GM18517 (cell line): ENCODE data around the gene SHISA9.
"Not testable (repeated sequence)": the region's sequence is repeated elsewhere in the genome, so short reads cannot be mapped to it uniquely, and the experiment has no call there.

Experiments
- ATAC-seq: cut with Tn5 transposase; IDR thresholded peaks from one replicate; pipeline ENCODE4 v1.9.1; 2021; ENCODE audit warnings: mild to moderate bottlenecking, moderate library complexity; ENCODE audit not compliant: unreplicated experiment

The SHISA9 gene

DNA sequence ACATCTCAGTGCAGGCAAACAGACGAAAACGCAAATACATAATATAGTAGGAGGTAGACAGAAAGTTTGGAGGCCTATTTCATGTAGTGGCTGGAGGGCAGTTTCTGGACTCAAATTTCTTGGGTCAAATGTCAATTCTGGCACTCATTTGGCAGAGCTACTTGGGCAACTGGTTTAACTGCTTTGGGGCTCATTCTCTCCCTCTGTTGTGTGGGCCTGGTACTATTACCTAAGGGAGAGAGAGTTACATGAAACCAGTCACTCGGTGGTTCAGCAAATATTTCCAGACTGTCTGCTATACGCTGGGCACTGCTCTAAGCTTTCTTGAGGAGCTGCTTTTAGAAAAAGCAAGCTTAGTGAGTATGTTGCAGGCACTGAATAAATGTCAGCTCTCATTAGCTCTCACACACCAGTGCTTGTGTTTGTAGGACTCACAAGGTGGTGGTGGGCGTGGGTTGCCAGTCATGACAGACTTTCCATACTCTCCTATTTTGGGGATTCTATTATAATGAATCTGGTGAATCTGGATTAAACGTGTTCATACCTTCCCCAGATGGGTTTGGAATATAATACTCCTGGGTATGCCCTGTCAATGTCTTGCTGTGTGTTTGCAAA, 1.8 kb upstream of the SHISA9 start:
- no peak for ATAC-seq

DNA sequence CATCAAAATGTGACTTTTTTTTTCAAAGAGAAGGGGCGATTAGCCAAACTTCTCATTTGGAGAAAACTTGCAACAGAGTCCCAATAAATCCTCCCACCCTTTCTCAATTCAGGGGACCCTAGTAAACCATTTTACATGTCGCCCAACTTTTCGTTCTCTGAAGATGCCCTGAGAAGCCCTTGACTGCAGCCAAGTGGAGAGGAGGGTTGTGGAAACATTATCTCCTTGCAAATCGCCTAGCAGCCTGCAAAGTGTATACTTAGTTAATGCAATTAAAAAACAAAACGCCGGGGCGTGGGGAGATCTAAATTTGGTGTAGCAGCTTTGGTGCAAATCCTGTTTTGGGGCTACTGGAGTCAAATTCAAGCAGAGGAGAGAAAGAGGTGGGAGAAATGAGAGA, 1.2 kb upstream of the SHISA9 start:
- ATAC-seq: no peak

DNA sequence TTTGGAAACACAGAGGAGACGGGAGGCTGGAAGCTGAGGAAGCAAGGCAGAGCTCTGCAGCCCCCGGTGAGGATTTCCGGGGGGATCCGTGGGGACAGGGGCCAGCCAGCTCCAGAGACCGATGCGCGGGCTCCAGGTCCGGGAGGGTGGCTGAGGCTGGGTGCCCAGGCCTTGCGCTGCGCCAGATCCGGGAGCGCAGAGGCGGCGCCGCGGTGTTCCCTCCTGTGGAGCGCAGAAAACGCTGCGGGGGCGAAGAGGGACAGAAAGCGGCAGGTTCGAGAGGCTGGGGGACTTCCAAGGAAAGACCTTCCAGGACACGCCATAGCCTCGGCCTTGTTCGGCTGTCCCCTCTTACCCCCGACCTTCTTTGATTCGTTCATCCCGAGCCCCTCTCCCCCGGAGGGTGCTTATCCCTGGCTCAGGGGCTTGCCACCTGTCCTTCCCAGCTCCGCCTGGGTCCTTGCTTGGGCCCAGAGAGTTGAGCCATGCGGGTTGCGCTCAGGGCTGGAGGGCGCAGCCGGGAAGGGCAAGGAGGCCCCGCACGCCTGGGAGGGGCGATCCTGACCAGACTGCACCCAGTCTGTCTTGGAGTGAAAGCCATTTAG, 697 bp upstream of the SHISA9 start:
- ATAC-seq: no peak

DNA sequence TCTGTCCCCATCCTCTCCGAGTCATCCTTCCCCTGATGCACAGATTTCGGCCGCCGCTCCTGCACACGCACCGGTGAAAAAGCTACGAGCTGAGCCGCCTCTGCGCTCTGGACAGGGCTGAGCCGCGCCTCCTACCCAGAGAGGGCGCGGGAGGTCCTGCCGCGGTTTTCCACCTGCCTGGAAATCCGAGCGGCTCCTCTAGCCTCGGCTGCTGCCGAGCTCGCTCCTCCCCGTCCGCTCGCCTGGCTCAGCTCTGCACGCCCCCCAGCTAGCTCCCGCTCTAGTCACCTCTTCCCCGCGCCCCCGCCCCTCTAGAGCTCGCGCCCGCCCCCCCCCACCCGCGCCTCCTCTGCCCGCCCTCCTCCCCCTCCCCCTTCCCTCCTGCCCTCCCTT, 198 bp upstream of the SHISA9 start:
- ATAC-seq: no peak

DNA sequence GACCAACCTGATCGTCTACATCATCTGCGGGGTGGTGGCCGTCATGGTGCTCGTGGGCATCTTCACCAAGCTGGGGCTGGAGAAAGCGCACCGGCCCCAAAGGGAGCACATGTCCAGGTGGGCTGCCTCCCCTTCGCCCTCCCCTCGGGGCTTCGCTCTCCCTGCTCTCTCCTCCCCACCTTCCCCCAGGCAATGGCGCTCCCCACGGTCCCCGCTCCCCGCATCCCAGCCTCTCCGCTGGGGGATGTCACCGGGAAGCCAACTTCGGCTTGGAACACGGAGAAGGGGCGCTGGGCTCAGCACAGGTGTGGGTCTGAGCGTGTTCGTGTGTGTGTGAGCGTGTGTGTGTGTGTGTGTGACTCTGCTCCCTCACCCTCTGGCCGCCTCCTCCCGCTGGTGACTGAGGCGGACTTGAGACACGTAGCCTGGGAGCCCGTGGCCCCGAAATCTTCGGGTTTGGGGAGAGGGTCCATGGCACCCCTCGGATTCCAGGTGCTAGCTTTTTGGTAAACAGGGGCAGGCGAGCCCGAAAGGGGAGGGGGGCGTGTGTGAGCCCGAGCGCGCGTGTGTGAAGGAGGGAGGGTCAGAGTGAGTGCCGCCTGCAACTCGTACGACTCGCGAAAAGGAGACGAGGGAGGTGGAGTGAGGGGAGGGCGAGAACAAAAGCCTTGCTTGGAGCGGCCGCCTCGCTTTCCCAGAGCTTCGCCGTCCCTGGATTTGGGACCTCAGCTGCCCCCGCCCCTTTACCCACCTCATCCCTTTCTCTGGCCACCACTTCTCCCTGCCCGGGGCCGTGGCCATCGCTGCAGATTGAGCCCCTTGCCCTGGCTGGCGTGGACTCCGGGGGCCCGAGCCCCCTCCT, 1.3 kb downstream of the SHISA9 start:
- ATAC-seq: no peak

DNA sequence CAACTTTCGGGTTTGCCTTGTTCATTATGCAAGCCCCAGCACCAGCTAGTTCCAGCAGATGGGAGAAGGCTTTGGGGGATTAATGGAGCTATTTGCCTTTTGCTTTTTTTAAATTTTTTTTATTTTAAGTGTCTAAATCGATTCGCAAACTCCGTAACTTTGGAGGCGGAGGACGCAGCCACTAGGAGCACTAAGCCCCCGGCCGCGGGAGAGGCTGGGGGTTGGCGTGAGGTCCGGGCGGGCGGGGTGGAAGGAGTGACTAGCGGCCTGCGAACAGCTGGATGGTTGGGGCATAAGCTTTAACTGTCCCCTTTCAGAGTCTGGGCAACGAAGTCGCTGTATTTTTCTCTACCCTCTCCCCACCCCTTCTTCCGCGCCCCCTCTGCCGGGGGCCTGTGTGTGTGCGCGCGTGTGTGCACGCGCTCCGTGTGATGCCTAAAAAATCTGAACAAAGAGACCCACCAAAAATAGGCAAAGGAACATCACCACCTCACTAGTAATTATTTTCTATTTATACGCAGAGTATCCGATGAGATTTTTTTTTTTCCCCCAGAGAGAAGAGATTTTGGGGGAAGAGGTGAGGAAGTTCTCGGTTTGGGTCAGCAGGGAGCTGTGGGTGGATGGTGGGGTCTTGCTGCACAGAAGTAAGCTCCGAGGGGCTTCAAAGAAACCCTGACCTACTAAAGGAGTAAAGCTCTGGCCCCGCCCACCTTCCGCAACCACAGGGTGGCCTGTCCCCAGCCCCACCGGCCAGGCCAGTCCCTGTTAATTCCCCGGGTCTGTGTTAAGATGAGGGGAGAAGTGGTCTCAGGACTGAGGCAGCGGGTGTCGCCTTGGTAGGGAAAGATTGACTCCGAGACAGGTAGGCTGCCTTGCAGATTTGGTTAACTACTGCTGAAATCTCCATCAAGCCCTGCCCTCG, 2.3 kb downstream of the SHISA9 start:
- no peak for ATAC-seq

DNA sequence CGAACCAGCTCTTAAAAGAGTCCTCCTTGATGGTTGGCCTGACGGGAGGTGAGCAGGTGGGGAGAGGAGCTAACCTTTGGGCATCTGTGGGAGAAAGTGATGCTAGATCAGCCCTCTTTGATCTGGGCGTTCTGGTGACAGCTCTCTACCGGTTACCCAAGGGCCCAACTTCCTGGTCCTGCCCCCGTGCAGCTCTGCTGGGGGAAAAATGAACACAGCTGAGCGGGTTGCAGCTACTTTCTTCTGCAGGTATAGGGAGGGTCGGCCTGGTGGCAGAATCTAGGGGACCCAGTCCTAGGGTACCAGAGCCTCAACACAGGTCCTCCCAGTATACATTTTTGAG, 2.9 kb downstream of the SHISA9 start:
- ATAC-seq: no peak

DNA sequence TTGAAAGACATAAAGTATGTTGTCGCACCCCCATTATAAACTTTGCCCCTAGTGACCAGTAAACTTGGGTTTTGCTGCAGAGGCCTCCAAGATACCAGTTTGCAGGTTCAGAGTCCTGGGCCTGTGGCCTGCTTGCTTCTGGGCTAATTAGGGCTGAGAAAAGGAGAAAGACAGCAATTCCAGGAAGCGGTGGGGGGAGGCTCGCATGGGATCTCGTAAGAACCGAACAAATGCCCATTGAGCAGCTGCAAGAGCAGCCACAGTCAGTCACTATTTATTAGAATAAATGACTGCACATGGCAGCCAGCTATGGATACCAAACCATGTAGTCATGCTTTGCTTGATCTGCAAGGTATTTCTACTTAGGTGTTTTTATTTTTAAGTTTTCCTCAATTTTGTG, 4.9 kb downstream of the SHISA9 start:
- no peak for ATAC-seq

DNA sequence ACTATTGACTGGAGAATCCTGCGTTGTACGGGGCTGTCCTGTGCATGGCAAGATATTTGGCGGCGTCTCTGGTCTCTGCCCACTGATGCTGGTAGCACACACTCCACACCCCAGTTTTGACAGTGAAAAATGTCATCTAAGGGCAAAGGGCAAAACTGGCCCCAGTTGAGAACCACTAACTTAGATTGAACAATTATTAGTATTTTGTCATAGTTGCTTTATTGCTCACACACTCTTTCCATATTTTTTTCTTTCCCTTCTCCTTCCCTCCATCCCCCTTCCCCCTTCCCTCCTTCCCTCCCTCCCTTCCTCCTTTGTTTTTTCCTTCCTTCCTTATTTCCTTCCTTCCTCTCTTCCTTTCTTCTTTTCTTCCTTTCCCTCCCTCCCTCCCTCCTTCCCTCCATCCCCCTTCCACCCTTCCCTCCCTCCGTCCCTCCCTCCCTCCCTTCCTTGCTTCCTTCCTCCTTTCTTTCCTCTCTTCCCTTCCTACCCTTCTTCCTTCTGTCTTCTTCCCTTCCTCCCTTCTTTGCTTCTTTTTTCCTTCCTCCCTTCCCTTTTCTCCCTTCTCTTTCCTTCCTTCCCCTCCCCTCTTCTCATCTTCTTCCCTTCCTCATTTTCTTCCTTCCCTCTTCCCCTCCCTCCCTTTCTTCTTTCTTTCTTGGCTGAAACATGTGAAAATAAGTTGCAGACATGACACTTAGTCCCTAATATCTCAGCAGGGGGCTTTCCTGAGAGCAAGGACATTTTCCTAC, 5.5 kb downstream of the SHISA9 start:
- ATAC-seq: no peak

DNA sequence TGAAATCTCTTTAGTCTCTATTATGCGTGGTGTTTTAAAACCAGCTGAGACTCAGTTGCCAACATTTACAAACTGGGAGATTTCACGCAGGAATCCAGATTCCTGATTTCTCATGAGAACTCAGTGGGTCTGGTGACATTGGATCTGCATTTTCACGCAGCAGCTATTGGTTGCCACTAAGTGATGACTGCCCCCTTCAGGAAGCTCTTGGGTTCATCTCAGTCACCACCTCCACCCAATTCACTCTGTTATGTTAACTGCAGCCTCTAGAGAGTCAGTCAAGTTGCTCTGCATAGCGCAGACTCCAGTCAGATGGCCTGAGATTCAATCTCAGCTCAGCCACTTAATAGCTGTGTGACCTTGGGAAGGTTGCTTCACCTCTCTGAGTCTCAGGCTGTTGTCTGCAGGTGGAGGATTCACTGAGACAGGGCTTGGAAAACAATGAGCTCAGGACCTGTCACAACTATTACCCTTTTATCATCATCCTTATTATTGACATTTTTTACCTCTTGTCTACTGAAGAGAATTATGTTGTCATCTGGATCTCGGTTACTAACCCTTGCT, 6.4 kb downstream of the SHISA9 start:
- no peak for ATAC-seq

DNA sequence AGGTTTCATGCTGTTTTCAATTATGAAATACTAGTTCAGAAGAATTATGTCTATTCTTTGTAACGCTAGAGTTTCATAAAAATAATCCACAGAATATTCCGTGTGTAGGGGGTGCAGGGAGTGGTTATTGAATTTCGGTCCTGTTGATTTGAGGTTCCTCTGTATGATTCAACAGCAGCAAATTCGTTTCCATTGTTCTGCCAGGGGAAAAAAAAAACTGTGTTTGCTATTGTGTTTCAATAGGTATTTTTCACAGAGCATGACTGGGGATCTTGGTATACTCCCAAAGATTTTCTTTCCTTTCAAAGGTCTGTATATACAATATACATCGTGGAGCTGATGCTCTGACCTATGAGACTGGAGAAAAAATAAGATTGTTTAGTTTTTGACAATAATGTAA, 15.8 kb downstream of the SHISA9 start:
- no peak for ATAC-seq

DNA sequence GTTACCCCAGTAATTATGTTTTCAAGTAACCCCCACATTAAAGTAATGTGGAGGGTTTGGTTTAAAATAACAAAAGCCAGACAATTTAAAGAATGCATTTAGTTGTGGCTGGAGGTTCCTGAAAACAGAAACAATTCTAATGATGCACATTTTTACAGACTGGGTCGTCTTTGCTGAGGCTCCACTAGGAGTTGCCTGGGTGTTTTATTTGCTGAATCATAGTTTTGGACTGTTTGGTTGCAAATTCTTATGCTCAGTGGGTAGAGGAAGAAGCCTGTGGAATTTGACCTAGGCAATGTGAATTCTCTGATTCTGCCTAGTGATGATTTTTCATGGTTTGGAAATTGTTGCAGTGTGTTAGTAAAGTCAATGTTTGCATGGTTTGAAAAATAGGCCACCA, 16.3 kb downstream of the SHISA9 start:
- ATAC-seq: no peak

DNA sequence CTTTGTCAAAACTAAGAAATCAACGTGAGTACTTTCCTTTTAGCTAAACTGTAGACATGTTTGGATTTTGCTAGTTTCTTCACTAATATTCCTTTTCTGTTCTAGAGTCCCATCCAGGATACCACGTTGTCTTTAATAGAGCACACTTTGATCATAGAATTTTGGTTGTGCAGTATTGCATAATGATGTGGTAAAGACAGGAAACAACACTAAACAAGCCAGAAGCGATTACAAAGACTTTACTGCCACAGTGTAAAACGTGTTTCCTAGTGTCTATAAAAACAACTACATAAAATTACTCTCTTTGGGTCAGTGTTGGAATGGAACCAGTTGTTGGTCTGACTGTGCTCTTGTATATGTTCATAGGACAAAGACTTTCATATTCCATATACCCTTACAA, 19.3 kb downstream of the SHISA9 start:
- ATAC-seq: no peak

DNA sequence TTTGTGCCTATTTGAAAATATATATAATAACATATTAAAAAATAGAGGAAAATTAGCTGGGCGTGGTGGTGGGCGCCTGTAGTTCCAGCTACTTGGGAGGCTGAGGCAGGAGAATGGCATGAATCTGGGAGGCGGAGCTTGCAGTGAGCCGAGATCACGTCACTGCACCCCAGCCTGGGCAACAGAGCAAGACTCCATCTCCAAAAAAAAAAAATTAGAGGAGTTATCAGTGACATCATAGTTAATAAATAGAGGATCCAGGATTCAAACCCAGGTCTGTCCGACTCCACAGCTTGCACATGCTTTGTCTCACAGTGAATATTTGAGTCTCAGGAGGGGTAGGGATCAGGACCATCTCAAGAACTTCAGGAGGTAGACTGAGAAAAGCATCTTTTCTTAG, 22.2 kb downstream of the SHISA9 start:
- not testable (repeated sequence) for ATAC-seq

DNA sequence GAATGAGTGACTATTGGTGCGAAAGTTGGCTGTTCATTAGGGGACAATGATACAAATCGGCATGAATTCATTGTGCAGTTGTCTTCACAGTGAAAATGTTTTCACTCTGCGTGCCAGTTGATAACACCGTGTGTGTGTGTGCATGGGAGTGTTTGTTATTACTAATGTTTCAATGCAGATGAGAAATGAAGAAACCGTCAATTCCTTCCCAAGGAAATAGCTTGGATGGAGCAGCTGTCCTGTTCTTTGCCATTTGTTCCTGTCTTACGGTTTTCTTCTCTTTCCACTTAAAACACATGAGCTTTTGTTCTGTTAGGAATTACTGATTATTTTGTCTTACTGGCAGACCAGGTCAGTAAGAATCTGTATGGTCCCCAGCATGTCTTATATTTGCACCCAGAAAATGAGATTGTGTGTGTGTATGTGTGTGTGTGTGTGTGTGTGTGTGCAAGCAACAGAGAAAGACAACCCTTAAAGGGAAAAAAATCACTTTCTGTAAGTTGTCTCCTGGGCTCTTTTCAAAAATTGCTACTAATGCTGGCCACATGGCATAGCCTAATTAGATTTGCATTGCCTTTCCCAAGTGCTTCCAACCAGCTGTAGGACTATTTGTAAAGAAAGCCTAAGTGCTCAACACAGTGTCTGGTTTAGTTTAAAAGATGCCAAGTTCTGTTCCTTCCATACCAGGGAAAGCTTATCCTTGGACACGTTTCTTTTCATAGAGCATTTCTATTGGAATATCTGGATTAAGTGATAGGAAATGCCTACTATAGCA, 23.8 kb downstream of the SHISA9 start:
- ATAC-seq: no peak

DNA sequence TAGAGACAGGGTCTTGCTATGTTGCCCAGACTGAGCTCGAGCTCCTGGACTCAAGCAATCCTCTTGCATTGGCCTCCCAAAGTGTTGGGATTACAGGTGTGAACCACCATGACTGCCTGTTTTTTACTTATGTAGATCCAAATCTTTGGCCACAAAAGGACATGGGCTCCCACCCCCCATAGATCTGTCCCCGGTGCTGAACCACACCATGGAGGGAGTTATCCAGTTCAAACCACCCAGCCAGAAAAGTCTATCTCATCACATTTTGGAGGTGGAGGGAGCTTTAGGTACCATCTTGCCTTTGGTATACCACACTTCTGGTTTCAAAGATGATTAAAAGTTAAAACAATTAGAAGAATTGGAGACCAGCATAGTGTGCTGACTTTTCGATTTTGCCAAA, 26.2 kb downstream of the SHISA9 start:
- ATAC-seq: no peak

DNA sequence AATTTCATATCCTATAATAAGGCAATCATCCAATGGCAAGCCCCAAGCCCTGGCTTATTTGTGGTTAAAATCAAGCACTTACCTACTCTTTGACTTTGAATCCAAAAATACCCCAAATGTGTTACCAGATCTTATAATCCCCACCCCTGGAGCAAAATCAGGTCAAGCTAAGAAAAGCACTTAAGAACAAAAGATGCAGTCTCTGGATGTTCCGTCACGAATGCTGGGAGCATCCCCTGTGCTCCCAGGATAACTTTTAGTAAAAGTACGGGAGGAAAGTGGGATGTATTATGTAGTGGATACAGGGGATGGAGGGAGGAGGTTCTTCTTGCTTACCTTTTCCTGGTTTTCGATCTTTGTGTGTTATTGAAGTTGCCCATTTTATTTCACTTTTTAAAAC, 29.5 kb downstream of the SHISA9 start:
- no peak for ATAC-seq

DNA sequence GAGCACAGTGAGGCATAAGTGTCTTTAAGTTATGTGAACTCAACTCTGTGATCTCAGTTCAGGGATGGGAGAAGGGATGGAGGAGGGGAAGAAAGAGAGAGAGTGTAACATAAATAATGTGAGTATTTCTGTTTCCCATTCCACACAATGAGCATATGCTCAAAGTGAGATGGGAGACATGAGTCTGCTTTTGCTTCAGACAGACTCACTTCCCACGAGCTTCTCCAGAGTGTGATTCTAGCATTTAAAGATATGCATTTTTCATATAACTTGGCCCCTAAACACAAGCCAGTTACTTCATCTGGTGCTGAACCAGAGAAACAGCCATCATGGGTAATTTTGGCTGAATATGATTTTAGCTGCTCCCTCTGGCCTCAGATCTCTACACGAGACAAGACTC, 35.0 kb downstream of the SHISA9 start:
- no peak for ATAC-seq

DNA sequence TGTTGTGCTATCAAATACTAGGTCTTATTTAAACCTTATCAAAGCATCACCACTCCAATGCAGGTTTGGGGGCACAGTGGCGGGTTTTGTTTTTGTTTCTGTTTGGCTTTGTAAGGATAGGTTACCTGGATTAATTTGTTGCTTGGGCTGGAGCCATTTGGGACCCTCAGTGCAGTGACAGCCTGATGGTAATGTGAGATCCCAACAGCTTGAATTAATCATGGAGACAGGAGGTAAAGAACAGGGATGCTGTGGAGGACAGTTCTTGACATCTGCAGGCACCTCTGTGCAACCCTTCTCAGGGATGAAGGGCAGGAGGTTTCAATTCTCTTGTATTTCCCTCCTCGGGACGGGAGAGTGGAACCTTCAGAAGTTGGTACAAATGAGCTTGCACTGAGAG, 40.5 kb downstream of the SHISA9 start:
- ATAC-seq: no peak

DNA sequence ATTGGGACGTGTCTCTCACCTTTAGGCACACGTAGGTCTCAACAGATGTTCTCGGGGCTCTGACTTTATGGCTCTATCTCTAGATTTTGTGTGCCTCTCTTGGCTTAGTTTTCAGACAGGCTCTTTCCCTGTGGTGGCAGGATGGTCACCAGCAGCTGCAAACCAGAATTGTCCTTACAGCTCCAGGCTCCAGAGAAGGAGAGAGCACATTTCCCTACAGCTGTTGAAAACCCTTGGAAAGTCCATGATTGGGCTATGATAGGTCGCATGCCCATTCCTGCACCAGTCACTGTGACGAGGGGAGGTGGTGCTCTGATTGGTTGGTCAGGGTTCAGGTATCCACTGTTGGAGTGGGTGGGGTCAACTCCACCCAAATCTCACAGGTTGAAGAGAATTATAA, 41.5 kb downstream of the SHISA9 start:
- ATAC-seq: no peak
